NCI-H748 treated with DMSO at 0.1 percent for 48 hours (cell line): ENCODE measurements around the gene TBX4.
"Not testable (repeated sequence)": the region's sequence is repeated elsewhere in the genome, so short reads cannot be mapped to it uniquely, and the experiment has no call there.

Experiments
- DNase-seq: peaks from one replicate; lab custom pipeline; 2025; lab: John Stamatoyannopoulos, UW

The TBX4 gene

DNA sequence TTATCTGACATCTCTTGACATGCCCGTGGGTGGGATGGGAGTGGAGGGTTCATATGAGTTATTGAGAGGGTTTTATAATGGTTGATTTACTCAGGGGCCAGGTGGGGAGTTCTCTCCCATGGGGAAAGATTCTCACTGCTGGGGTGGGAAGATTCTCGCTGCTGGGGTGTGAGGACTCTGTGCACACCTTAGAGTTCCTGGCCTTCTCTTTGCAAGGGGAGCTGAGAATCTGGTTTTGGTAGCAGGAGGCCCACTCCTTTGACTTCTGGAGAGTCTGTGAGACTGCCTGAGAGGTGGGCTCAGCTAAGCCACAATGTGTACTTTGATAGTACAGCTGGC, 31.5 kb downstream of the TBX4 start:
- no peak for DNase-seq

DNA sequence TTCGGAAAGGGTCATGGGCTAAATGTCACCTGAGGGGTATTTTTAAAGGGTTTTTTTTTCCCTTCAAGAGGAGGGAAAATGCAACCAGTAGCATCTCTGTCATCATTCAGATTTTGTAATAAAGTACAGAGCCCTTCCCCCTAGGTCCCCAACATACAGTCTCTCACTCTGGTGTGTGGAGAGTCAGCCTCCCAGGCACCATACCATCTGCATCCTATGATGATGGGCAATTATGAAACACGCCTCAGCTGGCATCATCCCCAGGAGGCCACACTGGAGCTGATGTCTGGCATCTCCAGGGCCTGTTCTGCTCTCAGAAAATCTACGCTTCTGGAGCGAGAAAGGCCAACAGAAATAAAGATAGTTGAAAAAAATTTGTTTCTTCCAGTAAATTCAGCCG, 32.0 kb downstream of the TBX4 start:
- no peak for DNase-seq

DNA sequence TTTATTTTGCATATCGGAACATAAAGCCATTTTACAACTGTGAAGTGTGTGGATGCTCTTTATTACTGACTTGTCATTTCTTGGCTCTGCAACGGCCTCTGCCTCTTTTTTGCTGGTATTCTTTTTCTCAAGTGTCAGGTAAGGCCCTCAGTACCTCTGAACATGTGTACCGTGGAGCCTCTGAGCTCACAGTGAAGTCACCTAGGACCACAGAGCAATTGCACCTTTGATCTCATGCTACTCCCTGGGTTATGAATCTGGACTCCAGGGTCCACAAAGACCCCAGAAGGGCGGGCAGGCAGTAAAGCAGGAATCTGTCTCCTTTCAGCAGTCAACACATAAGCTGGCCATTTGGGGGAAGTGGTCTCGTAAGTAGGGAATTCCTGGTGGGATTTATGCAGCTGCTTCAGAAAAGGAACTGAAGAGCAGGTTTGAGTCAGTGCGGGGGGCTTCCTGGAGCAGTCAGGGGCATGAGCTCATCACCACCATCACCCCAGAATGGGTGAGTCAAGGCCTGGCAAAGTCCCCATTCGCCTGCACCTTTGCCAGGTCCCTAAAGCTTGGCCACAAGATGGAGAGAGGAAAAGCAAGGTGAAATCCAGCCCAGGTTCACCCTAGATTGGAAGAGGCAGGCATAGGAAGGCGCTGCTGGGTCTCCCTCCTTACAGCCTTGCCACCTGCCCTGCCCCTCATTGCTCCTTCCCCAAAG, 33.0 kb downstream of the TBX4 start:
- no peak for DNase-seq

DNA sequence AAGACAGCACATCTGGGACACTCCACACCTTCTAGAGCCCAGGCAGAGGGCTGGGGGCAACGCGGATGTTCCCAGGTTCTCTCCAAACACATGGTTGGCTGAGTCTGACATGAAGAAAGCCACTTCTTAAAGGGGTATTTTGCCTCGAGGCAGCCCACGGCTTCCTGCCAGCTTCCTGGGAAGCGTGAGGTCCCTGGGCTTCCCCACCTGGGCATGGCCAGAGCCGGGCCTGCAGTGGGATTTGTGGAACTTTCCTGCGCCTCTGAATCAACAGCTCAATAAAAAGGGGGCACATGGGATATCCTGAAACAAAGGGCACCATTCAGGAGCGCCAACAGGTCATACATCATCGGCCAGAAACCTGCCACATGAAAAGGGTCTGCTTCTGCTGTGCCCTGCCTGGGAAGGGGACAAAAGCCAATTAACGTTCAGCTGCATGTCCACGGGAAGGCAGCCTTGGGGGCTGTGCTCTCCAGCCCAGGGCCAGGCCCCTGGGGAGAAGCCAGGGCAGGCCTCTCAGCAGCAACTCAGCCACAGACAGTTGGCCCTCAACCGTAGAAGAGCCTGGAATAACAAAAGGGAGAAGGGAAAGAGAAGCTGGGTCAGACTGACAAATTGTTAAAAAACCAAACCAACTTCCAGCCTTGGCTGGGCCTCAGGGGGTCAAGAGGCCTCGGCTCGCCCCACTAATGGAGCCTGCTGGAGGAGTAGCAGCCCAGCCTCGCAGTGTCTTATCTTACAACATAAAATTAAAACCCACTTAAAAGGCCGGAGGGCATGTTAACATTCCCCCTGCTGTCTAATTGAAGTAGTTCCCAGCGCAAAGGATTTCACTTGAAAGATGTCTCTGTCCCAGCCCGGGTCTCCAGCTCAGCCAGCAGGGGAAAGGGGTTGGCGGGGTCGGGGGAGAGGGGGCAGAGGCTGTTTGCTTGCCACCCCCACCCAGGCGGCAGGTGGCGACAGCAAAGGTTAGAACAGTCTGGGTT, 34.2 kb downstream of the TBX4 start:
- no peak for DNase-seq

DNA sequence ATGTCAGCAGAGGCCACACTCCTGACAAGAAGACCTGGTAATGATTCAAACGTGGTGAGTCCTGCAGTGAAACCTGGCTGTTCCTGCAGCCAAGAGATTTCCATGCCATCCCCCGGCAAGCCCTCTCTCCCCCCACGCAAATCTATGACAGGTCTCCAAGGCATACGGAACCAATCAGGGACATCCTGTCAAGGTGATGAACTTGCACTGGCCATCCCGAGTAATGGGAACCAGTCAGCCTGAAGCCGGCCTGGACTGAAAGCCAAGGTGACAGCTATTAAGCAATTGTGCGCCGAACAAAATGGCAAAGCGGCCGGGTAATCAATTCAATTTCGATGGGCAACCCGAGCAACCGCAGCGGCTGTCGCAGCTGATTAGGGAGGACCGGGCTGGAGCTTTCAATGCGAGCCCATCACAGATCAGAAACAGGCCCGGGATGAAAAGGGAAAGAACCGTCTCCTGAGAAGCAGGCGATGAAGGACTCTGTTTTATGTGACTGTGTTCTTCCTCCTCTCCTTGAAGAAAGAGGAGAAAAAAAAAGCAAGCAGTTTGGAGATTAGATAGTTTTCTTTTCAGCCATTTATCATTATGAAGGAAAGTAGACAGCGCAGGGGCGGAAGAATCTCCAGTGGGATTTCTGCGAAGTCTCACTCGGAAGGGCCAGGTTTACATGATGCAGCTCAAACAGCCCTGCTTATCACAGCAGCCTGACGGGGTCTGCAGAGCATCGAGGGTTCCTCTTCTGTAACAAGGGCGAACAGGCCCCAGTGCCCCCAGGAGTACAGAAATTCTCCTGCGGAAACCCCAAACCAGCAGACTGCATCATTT, 35.2 kb downstream of the TBX4 start:
- DNase-seq, result no peak

DNA sequence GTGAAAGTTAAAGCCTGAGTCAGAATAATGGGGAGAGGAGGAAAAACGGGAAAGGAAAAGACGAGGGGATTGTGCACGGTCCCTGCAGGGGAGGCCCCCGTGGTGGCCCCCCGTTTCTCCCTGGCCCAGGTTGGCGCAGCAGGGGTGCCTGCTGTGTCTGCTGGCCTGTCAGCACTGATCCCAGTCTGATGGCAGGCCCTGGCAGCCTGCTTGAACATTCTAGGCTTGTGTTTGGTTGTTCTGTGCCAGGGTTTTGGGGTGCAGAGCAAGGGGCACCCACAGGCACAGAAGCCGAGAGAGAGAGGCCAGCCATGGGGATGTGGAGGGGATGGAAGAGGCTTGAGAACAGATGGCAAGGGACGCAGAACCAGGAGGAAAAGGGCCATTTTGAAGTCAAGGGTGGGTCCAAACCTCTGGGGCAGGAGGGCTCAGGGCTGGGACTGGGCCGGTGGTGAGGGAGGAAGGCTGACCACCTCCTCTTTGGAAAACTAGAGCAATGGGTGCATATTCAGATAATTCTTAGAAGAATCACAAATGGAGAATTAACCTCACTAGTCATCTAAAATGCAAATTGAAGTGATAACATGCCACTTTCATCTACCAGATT, 35.9 kb downstream of the TBX4 start:
- DNase-seq, result no peak

DNA sequence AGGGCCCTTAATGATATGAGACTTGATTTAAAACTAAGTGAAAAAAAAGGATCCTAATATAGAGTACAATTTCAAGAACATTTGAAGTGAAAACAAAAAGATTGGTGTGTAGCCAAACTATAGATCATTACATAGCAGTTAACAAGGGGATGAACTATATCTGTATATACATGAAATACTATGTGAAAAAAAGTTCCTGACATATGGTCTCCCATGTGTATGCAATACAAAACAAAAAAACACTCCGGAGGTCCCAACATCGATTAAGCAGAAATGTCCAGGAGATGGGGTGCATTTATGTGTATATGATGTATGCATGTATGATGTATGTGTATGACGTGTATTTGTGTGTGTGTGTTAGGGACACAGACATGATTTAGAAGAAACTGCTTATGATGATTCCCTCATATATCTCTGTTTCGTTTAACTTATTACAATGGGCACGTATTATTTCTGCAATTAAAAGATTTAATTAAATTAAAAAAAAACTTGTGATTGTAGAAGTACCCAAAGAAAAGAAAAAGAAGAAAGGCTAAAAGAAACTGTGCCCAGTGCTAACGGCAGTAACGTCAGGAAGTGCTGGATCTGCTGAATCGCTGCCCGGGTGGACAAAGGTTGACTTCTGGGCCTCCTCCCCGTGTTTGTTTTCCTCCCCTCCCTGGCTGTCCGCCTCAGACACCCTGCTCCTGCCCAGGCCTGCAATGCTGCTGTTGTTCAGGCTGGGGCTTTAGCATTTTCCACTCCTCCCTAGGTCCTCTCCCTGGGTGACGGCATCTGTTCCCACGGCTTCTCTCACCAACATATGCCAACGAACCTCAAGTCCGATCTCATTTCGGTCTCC, 36.9 kb downstream of the TBX4 start:
- DNase-seq, result no peak

DNA sequence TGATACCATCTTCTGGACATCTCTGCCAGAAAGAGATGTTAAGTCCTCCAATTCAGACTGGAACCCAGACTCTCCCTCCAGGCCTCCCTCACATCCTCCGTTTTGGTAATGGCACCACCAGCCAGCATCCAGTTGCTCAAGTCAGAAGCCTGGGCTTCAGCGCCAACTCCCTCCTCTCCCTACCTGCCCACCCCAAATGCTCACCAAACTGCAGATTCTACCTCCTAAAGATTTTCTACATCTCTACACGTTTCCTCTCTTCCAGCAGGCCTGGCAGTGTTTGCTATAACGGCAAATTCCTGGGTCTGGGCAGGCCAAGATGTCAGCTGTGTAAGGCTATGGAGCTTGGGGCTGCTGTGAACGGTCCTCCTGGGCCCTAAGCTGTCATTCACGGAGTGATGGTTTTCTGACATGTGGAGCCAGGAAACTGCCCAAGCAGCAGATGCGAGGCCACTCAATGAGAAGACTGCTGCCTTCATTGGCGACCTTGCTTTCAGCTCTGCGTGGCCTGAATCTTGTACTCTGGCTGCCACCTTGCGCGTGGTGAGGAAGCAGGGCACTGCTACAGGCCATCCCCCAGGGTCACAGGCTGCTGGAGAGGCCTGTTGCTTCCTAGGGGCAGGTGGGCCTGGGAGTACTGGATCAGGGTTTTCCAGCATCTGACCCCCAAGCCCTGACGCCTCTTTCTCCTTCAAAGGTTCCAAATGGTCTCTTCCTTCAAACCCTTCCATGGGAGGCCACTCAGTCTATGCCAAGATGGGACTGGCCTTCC, 37.7 kb downstream of the TBX4 start:
- DNase-seq, result no peak

DNA sequence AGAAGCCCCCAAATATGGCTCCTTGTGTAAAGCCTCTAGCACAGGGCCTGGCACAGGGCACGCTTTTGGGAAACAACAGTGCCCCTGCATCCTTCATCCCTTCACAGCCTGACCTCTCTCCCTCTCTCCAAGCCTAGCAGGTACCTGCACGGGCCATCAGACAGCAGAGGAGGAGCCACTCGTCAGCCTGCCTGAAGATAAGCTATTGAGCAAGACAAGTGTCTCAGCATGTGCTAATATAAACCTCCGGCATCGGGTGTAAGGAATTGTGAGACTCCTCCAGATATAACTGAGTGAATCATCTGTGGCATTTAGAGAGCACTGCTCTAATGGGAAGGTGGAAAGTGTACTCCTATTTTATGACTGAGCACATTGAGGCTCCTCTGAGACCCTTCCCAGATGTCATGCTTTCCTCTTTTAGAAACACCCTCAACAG, 38.3 kb downstream of the TBX4 start:
- DNase-seq, result no peak

DNA sequence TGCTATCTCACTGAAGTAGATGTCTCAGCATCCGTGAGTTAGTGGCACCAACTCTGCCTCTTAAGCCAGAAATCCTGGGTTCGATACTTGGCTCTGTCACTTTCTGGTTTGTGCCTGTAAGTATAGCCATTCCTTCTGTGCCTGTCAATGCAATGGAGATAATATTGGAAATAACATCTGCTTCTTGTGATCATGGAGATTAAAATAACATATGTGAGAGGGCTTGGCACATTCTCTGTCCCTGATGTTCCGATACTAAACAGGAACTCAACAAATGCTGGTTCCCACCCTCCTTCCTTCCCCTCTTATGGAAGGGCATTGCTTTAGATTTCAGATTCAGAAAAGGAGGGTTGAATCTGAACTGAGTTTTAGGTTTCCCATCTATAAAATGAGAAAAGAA, 39.8 kb downstream of the TBX4 start:
- DNase-seq, result no peak

DNA sequence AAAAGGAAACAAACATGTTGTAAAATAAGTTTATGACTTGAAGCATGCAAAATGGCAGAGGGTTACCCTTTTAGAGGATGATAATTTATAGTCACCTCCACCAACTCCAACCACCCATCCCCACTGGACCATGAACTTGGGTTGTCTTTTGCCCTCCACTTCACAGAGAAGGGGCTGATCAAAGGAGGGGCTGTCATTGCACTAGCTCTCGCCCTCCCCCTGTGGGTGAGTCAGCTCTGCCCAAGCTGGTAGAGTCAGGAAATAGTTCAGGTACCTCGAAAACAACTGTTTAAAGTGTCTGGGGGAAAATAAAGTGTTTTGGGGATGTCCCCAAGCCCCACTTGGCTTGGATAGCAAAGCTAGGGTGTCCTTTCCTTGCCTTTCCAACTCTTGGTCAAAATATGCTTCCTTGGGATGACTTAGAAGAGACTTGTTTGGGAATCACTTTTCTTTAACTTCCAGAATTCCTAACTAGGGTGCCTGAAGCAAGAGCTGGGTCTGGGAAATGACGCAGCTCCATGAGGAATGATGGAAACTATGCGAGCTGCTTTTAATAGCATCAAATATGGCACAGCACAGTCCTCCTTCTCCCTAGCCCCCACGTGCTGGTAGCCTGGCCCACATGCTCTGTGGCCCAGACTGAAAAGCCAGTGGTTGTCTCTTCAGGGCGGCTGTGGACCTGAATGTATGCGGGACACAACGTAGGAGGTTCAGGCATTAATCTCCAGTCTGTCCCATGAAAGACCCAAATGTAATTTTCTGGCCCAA, 40.7 kb downstream of the TBX4 start:
- DNase-seq, result no peak

DNA sequence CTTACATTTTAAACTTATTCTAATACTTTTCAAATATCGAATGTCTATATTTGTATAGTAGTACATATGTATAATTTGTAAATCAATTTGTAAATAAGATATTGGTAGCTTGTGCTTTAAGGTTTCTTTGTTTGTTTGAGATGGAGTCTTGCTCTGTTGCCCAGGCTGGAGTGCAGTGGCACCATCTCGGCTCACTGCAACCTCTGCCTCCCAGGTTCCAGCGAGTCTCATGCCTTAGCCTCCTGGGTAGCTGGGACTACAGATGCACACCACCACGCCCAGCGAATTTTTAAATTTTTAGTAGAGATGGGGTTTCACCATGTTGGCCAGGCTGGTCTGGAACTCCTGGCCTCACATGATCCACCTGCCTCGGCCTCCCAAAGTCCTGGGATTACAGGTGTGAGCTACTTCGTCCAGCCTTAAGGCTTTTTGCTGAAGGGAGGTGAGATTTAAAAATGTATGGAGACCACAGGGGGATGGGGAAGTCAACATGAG, 41.7 kb downstream of the TBX4 start:
- DNase-seq, result not testable (repeated sequence)

DNA sequence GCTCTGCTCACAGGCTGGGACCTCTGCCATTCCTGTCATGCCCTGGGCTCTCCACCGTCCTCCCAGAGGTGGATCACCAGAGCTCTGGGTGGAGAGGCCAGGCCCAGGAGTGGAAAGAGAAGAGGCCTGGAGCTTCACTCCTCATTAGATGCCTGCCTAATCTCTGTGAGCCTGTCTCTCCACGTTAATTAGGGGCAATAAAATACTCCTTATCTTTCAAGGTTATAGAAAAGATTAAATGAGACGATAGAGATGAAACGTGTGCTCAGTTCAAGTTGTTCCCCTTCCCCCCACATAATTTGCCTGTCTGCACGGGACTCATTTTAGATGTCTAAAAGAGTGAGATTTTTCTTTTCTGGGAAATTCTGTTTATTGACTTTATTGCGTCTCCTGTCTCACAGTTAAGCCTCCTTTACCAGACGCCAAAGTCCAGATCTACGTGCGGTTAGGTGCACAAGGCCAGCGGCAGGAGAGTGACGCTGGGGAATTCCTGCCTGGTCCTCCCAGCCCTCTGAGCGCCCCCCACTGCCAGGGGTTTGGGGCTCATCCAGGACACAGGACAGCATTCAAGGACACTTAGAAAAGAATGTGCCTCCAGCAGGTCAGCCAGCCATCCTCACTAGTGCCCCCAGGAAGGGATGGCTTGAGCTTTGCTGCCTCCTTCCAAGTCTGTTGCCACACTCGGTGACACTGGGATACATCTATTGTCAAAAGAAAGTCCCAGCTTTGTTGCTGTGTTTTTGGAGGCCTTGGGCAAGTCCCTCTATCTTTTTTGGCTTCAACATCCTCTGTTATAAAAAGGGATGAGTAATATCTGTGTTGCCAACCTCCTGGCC, 42.3 kb downstream of the TBX4 start:
- DNase-seq, result no peak

DNA sequence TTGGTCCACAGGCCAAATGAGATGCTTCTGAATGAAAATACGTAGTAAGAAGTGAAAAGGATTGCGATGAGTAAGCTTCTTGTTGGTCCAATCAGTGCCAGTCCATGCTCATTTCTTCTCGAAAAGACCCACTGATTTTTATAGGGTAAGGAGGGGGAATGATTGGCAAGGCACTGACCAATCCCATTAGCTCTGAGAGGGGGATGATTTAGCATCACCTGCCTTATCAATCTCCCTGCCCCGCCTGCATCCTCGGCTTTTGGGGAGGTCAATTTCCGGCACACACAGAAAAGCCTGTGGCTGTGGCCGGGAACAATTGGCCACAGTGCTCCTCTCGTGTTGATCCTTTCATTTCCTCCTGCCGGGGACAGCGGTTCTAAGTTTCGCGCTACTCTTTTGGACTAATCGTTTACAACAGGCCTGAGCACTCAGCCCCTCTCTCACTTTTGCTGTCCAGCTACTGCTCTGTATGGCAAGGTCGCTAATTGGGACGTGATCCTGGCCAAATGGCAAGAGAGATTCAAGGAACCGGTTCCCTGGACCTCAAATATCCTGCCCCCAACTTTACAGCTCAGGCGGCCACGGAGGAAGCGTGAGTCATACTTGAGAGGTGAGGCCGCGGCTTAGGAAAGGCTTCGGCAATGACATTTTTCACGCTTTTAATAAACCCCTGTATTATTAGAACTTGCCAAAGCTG, 43.1 kb downstream of the TBX4 start:
- DNase-seq, result no peak

DNA sequence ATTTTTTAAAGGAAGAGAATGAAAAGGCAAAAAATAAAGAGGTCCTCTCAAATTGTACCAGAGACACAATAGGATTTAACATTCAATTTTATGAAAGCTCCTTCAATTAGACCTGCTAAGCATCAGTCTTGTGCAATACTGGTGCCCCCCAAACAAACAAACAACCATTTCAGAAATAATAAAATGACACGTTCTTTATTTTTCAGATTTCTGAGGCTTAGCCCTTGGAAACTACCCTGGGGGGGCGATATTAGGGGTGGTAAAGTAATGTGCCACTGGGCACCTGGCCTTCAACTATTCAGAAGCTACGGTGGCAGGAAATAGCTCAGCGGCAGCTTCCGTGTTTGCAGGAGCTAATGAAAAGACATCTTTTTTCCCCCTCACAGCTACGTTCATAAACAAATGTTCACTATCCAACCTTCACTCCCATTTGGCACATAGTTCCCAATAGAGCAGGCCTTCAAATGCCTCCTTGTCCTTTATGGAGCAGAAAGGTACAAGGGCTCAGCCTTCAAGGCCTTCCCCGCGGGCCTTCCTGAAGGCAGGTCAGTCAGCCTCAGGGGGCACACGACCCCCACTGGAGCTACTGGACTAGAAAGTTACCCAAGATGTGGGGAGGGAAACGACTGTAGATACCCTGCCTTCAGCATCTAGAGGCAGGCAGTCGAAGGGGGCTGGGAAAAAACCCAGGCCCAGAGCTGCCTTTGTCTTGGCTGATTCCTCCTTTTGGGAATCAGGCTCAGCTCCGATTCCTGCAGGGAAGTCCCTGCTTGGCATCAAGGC, 44.1 kb downstream of the TBX4 start:
- no peak for DNase-seq

DNA sequence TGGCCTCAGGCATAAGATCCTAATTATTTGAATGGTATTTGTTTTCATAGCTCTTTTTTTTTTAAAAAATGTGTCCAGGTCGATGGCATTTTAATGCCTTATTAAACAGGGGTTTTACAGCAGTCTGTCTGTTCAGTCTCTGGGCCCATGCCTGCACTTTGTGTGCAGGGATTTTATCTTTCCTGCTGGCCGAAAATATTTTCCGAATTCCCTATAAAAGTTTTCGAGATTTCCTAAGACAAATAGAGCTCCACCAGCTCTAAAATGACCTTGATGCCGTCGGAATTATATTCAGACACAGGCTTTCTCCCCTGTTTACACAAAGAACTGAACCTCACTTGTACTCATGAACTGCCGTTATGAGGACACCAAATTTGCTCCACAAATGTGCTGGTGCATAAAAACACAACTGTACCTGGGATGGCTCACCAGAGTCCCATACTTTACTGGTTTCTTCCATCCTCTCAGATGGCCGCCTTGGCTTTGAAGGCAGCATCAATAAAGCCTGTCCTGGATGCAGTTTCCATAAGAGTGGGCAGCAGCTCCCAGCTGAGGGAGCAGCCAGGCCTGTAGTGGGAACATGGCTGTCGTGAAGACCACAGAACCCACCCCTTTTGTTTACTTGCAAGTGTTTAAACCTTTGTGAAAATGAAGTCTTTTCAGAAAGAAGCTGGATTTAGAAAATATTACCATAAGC, 44.9 kb downstream of the TBX4 start:
- DNase-seq, result no peak
